IMR-90 (cell line): Measurements from ENCODE around the gene MDM4.

Source experiments
- CEBPB ChIP-seq: IDR thresholded peaks from 2 replicates; pipeline ENCODE4 v1.6.1; 2012; ENCODE audit warnings: low read depth, low read length, improper control_type of control experiment
- MAFK ChIP-seq: IDR thresholded peaks from 2 replicates; pipeline ENCODE4 v1.6.1; 2012; ENCODE audit warnings: low read depth, low read length, improper control_type of control experiment
- MAZ ChIP-seq: IDR thresholded peaks from 2 replicates; pipeline ENCODE4 v1.6.1; 2012; ENCODE audit warnings: low read depth, mild to moderate bottlenecking, low read length, improper control_type of control experiment, moderate library complexity, borderline replicate concordance
- NFE2L2 ChIP-seq: fragments of 150-350 bp; IDR thresholded peaks from 2 replicates; pipeline ENCODE4 v1.6.1; 2016; ENCODE audit warnings: low read depth, mild to moderate bottlenecking, low read length
- POLR2A ChIP-seq: IDR thresholded peaks from 2 replicates; pipeline ENCODE4 v1.6.1; 2012; ENCODE audit warnings: mild to moderate bottlenecking, low read depth, low read length
- RAD21 ChIP-seq: IDR thresholded peaks from 2 replicates; pipeline ENCODE4 v1.6.1; 2012; ENCODE audit warnings: low read length, improper control_type of control experiment
- RCOR1 ChIP-seq: IDR thresholded peaks from 2 replicates; pipeline ENCODE4 v1.6.1; 2012; ENCODE audit warnings: mild to moderate bottlenecking, low read length, improper control_type of control experiment; ENCODE audit not compliant: insufficient replicate concordance
- RFX5 ChIP-seq: IDR thresholded peaks from 2 replicates; pipeline ENCODE4 v1.8.0; 2012; ENCODE audit warnings: low read depth, mild to moderate bottlenecking, low read length, moderate library complexity
- SMC3 ChIP-seq: fragments of 150-350 bp; IDR thresholded peaks from 2 replicates; pipeline ENCODE4 v1.6.1; 2016; ENCODE audit warnings: low read depth, mild to moderate bottlenecking, antibody characterized with exemption, low read length, moderate library complexity
- TF ChIP-seq, protein P1 (sequence below): conservative IDR thresholded peaks from 2 replicates; pipeline ENCODE4 v1.5.1; 2012; ENCODE audit warnings: mild to moderate bottlenecking, low read depth, low read length, improper control_type of control experiment
- TF ChIP-seq, protein P2 (sequence below): fragments of 150-350 bp; IDR thresholded peaks from 2 replicates; pipeline ENCODE4 v1.6.1; 2017; ENCODE audit warnings: mild to moderate bottlenecking, antibody characterized with exemption, low read length, low read depth

DNA sequence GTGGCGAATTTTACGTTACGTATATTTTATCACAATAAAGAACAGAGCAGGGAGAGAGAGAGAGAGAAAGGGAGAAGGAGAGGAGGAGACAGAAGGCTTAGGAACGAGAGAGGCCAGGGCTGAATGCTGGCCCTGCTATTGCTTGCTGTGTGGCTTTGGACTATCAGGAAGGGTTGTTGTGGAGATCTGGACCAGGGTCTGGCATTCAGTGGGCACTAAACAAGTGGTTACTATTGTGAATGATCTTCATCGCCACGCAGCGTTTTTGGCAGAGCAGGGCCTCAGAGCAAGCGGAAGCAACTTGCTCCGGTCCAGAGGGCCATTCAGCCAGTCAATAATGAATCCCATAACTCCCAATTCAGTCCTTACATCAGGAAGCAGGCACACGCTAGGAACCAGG is 48.0 kb upstream of the MDM4 start:
- TF ChIP-seq RCOR1: no peak
- TF ChIP-seq, protein P1, sequence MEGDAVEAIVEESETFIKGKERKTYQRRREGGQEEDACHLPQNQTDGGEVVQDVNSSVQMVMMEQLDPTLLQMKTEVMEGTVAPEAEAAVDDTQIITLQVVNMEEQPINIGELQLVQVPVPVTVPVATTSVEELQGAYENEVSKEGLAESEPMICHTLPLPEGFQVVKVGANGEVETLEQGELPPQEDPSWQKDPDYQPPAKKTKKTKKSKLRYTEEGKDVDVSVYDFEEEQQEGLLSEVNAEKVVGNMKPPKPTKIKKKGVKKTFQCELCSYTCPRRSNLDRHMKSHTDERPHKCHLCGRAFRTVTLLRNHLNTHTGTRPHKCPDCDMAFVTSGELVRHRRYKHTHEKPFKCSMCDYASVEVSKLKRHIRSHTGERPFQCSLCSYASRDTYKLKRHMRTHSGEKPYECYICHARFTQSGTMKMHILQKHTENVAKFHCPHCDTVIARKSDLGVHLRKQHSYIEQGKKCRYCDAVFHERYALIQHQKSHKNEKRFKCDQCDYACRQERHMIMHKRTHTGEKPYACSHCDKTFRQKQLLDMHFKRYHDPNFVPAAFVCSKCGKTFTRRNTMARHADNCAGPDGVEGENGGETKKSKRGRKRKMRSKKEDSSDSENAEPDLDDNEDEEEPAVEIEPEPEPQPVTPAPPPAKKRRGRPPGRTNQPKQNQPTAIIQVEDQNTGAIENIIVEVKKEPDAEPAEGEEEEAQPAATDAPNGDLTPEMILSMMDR: no peak
- TF ChIP-seq POLR2A: no peak
- no peak for TF ChIP-seq CEBPB
- TF ChIP-seq MAZ: no peak
- no peak for TF ChIP-seq NFE2L2
- TF ChIP-seq, protein P2, sequence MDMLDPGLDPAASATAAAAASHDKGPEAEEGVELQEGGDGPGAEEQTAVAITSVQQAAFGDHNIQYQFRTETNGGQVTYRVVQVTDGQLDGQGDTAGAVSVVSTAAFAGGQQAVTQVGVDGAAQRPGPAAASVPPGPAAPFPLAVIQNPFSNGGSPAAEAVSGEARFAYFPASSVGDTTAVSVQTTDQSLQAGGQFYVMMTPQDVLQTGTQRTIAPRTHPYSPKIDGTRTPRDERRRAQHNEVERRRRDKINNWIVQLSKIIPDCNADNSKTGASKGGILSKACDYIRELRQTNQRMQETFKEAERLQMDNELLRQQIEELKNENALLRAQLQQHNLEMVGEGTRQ: no peak
- TF ChIP-seq MAFK: no peak
- no peak for TF ChIP-seq RFX5
- no peak for TF ChIP-seq RAD21
- TF ChIP-seq SMC3: no peak
